B cell (primary cell): Measurements from ENCODE around the gene ELMO1.
A peak's percentile ranks its signal among the peaks of the same experiment; 100 is the strongest.

ENCODE experiments used
- EZH2 ChIP-seq: IDR thresholded peaks from 2 replicates; pipeline ENCODE4 v1.6.1; 2012; ENCODE audit warnings: borderline replicate concordance, low read depth, mild to moderate bottlenecking, moderate library complexity, low read length; ENCODE audit not compliant: insufficient read depth, poor library complexity, severe bottlenecking
- TF ChIP-seq, protein P1 (sequence below): fragments of 200-600 bp; IDR thresholded peaks from one replicate; pipeline ENCODE4 v1.8.0; 2022; ENCODE audit warnings: antibody characterized with exemption, mild to moderate bottlenecking

DNA sequence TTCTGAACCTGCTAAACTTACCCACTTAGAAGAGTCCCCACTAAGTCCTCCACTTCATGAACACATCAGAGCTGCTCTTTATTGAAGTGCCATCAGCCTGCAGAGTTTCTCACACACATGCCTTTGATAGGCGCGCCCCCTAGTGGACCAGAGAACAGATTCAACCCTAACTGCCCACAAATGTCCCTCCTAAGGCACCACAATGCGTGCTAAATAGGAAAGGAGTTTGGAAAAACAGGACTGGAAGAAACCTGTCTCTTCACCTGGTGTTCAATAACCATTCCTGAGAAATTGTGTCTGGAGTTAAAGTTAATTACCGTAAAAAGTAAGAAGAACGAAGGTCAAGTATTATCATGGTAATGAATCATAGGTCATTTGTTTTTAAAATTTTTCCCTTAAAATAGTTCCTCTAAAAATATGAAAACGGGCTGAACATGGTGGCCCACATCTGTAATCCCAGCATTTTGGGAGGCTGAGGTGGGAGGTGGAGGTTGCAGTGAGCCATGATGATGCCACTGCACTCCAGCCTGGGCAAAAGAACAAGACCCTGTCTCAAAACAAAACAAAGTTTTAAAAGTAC, 249.7 kb downstream of the ELMO1 start:
- TF ChIP-seq, protein P1, sequence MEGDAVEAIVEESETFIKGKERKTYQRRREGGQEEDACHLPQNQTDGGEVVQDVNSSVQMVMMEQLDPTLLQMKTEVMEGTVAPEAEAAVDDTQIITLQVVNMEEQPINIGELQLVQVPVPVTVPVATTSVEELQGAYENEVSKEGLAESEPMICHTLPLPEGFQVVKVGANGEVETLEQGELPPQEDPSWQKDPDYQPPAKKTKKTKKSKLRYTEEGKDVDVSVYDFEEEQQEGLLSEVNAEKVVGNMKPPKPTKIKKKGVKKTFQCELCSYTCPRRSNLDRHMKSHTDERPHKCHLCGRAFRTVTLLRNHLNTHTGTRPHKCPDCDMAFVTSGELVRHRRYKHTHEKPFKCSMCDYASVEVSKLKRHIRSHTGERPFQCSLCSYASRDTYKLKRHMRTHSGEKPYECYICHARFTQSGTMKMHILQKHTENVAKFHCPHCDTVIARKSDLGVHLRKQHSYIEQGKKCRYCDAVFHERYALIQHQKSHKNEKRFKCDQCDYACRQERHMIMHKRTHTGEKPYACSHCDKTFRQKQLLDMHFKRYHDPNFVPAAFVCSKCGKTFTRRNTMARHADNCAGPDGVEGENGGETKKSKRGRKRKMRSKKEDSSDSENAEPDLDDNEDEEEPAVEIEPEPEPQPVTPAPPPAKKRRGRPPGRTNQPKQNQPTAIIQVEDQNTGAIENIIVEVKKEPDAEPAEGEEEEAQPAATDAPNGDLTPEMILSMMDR: peak; percentile 90
- no peak for TF ChIP-seq EZH2
